22Rv1 (cell line): ENCODE data around the gene GPR176.

Experiments
- H3K27ac ChIP-seq: fragments of 450-650 bp; 2 replicates; pipeline ENCODE4 v1.5.1; 2017
- CTCF ChIP-seq: fragments of 450-650 bp; IDR thresholded peaks from 2 replicates; pipeline ENCODE4 v1.5.1; 2017; ENCODE audit warnings: mild to moderate bottlenecking
- ZFX ChIP-seq: fragments of 450-650 bp; IDR thresholded peaks from 2 replicates; pipeline ENCODE4 v1.6.1; 2017; ENCODE audit warnings: antibody characterized with exemption, borderline replicate concordance

GPR176 gene

GRCh38 chr15:39889601-39890000 lies 30.5 kb downstream of the GPR176 start:
- peak overlapping the region; percentile 73 for H3K27ac ChIP-seq
- no peak for TF ChIP-seq CTCF

- H3K27ac ChIP-seq, result peak overlapping the region; percentile 73
- no peak; the same call in 1 of the 2 replicates for TF ChIP-seq CTCF
- TF ChIP-seq ZFX, result no peak
These were observed 31.3 kb downstream of the GPR176 start for GRCh38 chr15:39888809-39889208.

- peak overlapping the region; percentile 73 for H3K27ac ChIP-seq
- no peak for TF ChIP-seq CTCF
- no peak for TF ChIP-seq ZFX
These were observed 31.8 kb downstream of the GPR176 start for GRCh38 chr15:39888243-39888642.

GRCh38 chr15:39887832-39888231 lies 32.2 kb downstream of the GPR176 start:
- H3K27ac ChIP-seq, result peak overlapping the region; percentile 73
- TF ChIP-seq ZFX (no peak), CTCF (peak; percentile 78)

- 0 out of 2 replicates have a peak overlapping the region, but pooled peaks have one; percentile 73 for H3K27ac ChIP-seq
- TF ChIP-seq ZFX (no peak), CTCF (no peak)
These were observed 32.9 kb downstream of the GPR176 start for GRCh38 chr15:39887211-39887610.

GRCh38 chr15:39886418-39886817 lies 33.6 kb downstream of the GPR176 start:
- TF ChIP-seq CTCF (no peak), ZFX (no peak)
- H3K27ac ChIP-seq, result no peak overlapping the region

GRCh38 chr15:39885099-39885777 lies 34.8 kb downstream of the GPR176 start:
- H3K27ac ChIP-seq, result no peak overlapping the region
- TF ChIP-seq CTCF (no peak), ZFX (no peak)
